Measurements from ENCODE around the gene VPS13C.

- TF ChIP-seq CTCF (IDR thresholded peaks at IDR 0.05) (no peak), POLR2A (IDR thresholded peaks at IDR 0.05) (no peak)
These were observed 247.8 kb downstream of the VPS13C start for GRCh38 chr15:61812476-61812875.

Measured in esophagus squamous epithelium (tissue), 4 donors.